ENCODE data around the gene USP5.

The USP5 gene

GRCh38 chr12:6850796-6851152, 1.2 kb upstream of the USP5 start:
- no peak for DNase-seq (ENCODE audit: low spot score)
- no peak for TF ChIP-seq CTCF (conservative IDR thresholded peaks at IDR 0.05; ENCODE audit: low read depth)
- ChIA-PET POLR2A (ENCODE audit: low non-redundant PET) (interaction anchor here (1.5 kb wide), 1 partner anchor 127 kb away, joined by 3 read pairs; the partner anchor contains the start of gene COPS7A), CTCF (interaction anchor here (1.0 kb wide), 1 partner anchor 22 kb away, joined by 3 read pairs; the partner anchor contains the start of gene SPSB2)
- peak overlapping the region; percentile 85 for H3K27ac ChIP-seq

GRCh38 chr12:6851153-6851920, 613 bp upstream of the USP5 start, which contains the start of gene CDCA3:
TSS of gene CDCA3 (minus strand) at chr12:6851286. CDS start at chr12:6850952, 334 bp downstream.
- no peak for TF ChIP-seq CTCF (conservative IDR thresholded peaks at IDR 0.05; ENCODE audit: low read depth)
- ChIA-PET CTCF (interaction anchor here (1.0 kb wide), 1 partner anchor 21 kb away, joined by 3 read pairs; the partner anchor contains the start of gene SPSB2), POLR2A (ENCODE audit: low non-redundant PET) (interaction anchor here (0.5 to 2.6 kb wide), 7 partner anchors 13 to 155 kb away, joined by 3 to 13 read pairs (median 3); partner anchors contain the start of genes COPS7A, MLF2 and TPI1)

GRCh38 chr12:6852651-6853354, 853 bp downstream of the USP5 start:
- peak; percentile 55 for DNase-seq (ENCODE audit: low spot score)
- TF ChIP-seq CTCF (conservative IDR thresholded peaks at IDR 0.05; ENCODE audit: low read depth), result no peak
- ChIA-PET POLR2A (ENCODE audit: low non-redundant PET) (interaction anchor here (0.6 to 2.6 kb wide), 7 partner anchors 12 to 128 kb away, joined by 3 to 13 read pairs (median 3); partner anchors contain the start of genes GNB3, MLF2 and TPI1), CTCF (interaction anchor here (0.6 to 1.6 kb wide), 4 partner anchors 15 to 28 kb away, joined by 3 to 7 read pairs (median 4); no protein-coding TSS in a partner anchor)
- H3K27ac ChIP-seq, result peak overlapping the region; percentile 85

More at GRCh38 chr12:6851153-6851920, 613 bp upstream of the USP5 start, which contains the start of gene CDCA3:
- peak; percentile 100 for DNase-seq (ENCODE audit: low spot score)
- H3K27ac ChIP-seq, result peak within 1 kb of the TSS; percentile 85

GRCh38 chr12:6853626-6854025, 1.7 kb downstream of the USP5 start:
- H3K27ac ChIP-seq, result peak overlapping the region; percentile 85

GRCh38 chr12:6854036-6854435, 2.1 kb downstream of the USP5 start:
- CTCF ChIA-PET, result interaction anchor here (0.6 to 1.3 kb wide), 3 partner anchors 11 to 193 kb away, joined by 3 to 6 read pairs (median 4); no protein-coding TSS in a partner anchor
- no peak for DNase-seq (ENCODE audit: low spot score)
- POLR2A ChIA-PET (ENCODE audit: low non-redundant PET), result no interaction called here
- TF ChIP-seq CTCF (conservative IDR thresholded peaks at IDR 0.05; ENCODE audit: low read depth), result no peak
- peak overlapping the region; percentile 37 for H3K27ac ChIP-seq

More at GRCh38 chr12:6853626-6854025, 1.7 kb downstream of the USP5 start:
- CTCF ChIA-PET, result interaction anchor here (1.6 kb wide), 1 partner anchor 16 kb away, joined by 7 read pairs; no protein-coding TSS in a partner anchor
- POLR2A ChIA-PET (ENCODE audit: low non-redundant PET), result interaction anchor here (2.6 kb wide), 1 partner anchor 14 kb away, joined by 13 read pairs; the partner anchor contains the start of gene TPI1
- no peak for TF ChIP-seq CTCF (conservative IDR thresholded peaks at IDR 0.05; ENCODE audit: low read depth)
- no peak for DNase-seq (ENCODE audit: low spot score)

GRCh38 chr12:6855322-6855721, 3.4 kb downstream of the USP5 start:
- ChIA-PET CTCF (interaction anchor here (1.3 kb wide), 1 partner anchor 14 kb away, joined by 6 read pairs; no protein-coding TSS in a partner anchor), POLR2A (ENCODE audit: low non-redundant PET) (no interaction called here)
- H3K27ac ChIP-seq, result no peak overlapping the region
- DNase-seq (ENCODE audit: low spot score), result no peak
- no peak for TF ChIP-seq CTCF (conservative IDR thresholded peaks at IDR 0.05; ENCODE audit: low read depth)
